AG08396 (cell line): ENCODE results near the gene POMT2.
"Not testable (repeated sequence)": the region's sequence is repeated elsewhere in the genome, so short reads cannot be mapped to it uniquely, and the experiment has no call there.

Experiments used
- DNase-seq: peaks from one replicate; pipeline ENCODE4 v3.0.0; 2012; ENCODE audit warnings: low spot score, mixed read lengths

The POMT2 gene

GRCh38 chr14:77324289-77324688, 3.6 kb upstream of the POMT2 start:
- no peak for DNase-seq

GRCh38 chr14:77323571-77323970, 2.9 kb upstream of the POMT2 start:
- no peak for DNase-seq

- DNase-seq = no peak
Measured at GRCh38 chr14:77322951-77323350, 2.3 kb upstream of the POMT2 start.

- no peak for DNase-seq
Measured at GRCh38 chr14:77322250-77322902, 1.7 kb upstream of the POMT2 start.

- no peak for DNase-seq
Measured at GRCh38 chr14:77319422-77319821, 1.3 kb downstream of the POMT2 start.

GRCh38 chr14:77318756-77319155, 1.9 kb downstream of the POMT2 start:
- not testable (repeated sequence) for DNase-seq

GRCh38 chr14:77318006-77318553, 2.6 kb downstream of the POMT2 start:
- no peak for DNase-seq

GRCh38 chr14:77316872-77317301, 3.8 kb downstream of the POMT2 start:
- DNase-seq = no peak

- DNase-seq = no peak
Measured at GRCh38 chr14:77316195-77316505, 4.5 kb downstream of the POMT2 start.

- no peak for DNase-seq
Measured at GRCh38 chr14:77314539-77315457, 5.9 kb downstream of the POMT2 start.

GRCh38 chr14:77314043-77314442, 6.6 kb downstream of the POMT2 start:
- peak; percentile 69 for DNase-seq

- DNase-seq = no peak
Measured at GRCh38 chr14:77313371-77313770, 7.3 kb downstream of the POMT2 start.

GRCh38 chr14:77311217-77311616, 9.5 kb downstream of the POMT2 start:
- no peak for DNase-seq

GRCh38 chr14:77310026-77310425, 10.7 kb downstream of the POMT2 start:
- DNase-seq = no peak

- DNase-seq = no peak
Measured at GRCh38 chr14:77309131-77309530, 11.6 kb downstream of the POMT2 start.

GRCh38 chr14:77306851-77307496, 13.7 kb downstream of the POMT2 start:
- no peak for DNase-seq

- DNase-seq = no peak
Measured at GRCh38 chr14:77306416-77306815, 14.3 kb downstream of the POMT2 start.

GRCh38 chr14:77305696-77306095, 15.0 kb downstream of the POMT2 start:
- no peak for DNase-seq

GRCh38 chr14:77303417-77304156, 17.1 kb downstream of the POMT2 start:
- DNase-seq = peak; percentile 80

- peak; percentile 31 for DNase-seq
Measured at GRCh38 chr14:77302926-77303325, 17.8 kb downstream of the POMT2 start.

GRCh38 chr14:77301103-77301502, 19.6 kb downstream of the POMT2 start:
- DNase-seq = peak; percentile 72

GRCh38 chr14:77299771-77300170, 20.9 kb downstream of the POMT2 start:
- no peak for DNase-seq
